ENCODE data around the gene SNX30. TPM values are rescaled to one million over a fixed set of nuclear protein-coding genes. Genes with fewer than 3 reads are reported as not detected.

The SNX30 gene
- total RNA-seq, 2 experiments from 2014 or later, result 13.5 to 19.8 TPM

- ChIA-PET CTCF (ENCODE audit: unreplicated experiment) (no interaction called here), POLR2A (interaction anchor here (0.6 kb wide), 1 partner anchor 235 kb away, joined by 6 read pairs; no protein-coding TSS in a partner anchor)
- Histone ChIP-seq H3K4me2 (ENCODE audit: low read length) (no peak overlapping the region), H3K4me3 (ENCODE audit: low read depth, low read length, poor library complexity, severe bottlenecking) (no peak overlapping the region), H3K79me2 (ENCODE audit: insufficient read depth, low read depth, low read length) (peaks cover 8% of the 10 kb centered on the region; the same call in 1 of the 2 replicates), H3K36me3 (ENCODE audit: insufficient read depth, low read length) (no peaks in the 10 kb centered on the region), H3K27ac (ENCODE audit: low read depth, low read length, poor library complexity, severe bottlenecking) (no peak overlapping the region), H2AFZ (ENCODE audit: low read length) (no peak overlapping the region), H4K20me1 (ENCODE audit: insufficient read depth, low read length) (no peaks in the 10 kb centered on the region; the same call in 1 of the 2 replicates), H3K9me3 (ENCODE audit: low read length) (no peaks in the 10 kb centered on the region), H3K4me1 (ENCODE audit: insufficient read depth, low read length, poor library complexity, severe bottlenecking) (peaks cover 35% of the 10 kb centered on the region), H3K9me2 (ENCODE audit: insufficient read depth, low read length) (no peaks in the 10 kb centered on the region)
- BruUV-seq (replicated peaks), result TSS peak; percentile 35
- TF ChIP-seq EZH2phosphoT487 (IDR thresholded peaks at IDR 0.05; ENCODE audit: borderline replicate concordance, low read depth, low read length), result no peak
- no peak for TF ChIP-seq CTCF (conservative IDR thresholded peaks at IDR 0.05; ENCODE audit: low read length)
- DNase-seq (ENCODE audit: low spot score), result no peak
- intact Hi-C loops (cut with micrococcal nuclease; ENCODE audit: unreplicated experiment), result loop anchor here (10.0 kb wide), 2 partner anchors 859 to 1269 kb away; partner anchors contain the start of genes ECPAS and UGCG
Observed at GRCh38 chr9:112753725-112754124, 3.2 kb downstream of the SNX30 start.

GRCh38 chr9:112754578-112754977, 4.0 kb downstream of the SNX30 start:
- no peak overlapping the region for H2AFZ ChIP-seq (ENCODE audit: low read length)
- no TSS peak for BruUV-seq (replicated peaks)
- POLR2A ChIA-PET, result no interaction called here

More at GRCh38 chr9:112754578-112754977, 4.0 kb downstream of the SNX30 start:
- CTCF ChIA-PET (ENCODE audit: unreplicated experiment), result no interaction called here
- Histone ChIP-seq H3K9me2 (ENCODE audit: insufficient read depth, low read length) (no peaks in the 10 kb centered on the region), H3K4me2 (ENCODE audit: low read length) (no peak overlapping the region), H4K20me1 (ENCODE audit: insufficient read depth, low read length) (no peaks in the 10 kb centered on the region; the same call in 1 of the 2 replicates), H3K4me1 (ENCODE audit: insufficient read depth, low read length, poor library complexity, severe bottlenecking) (peaks cover 30% of the 10 kb centered on the region), H3K27ac (ENCODE audit: low read depth, low read length, poor library complexity, severe bottlenecking) (no peak overlapping the region), H3K36me3 (ENCODE audit: insufficient read depth, low read length) (0 out of 2 replicates have a peak, but pooled peaks cover 3% of the 10 kb centered on the region), H3K79me2 (ENCODE audit: insufficient read depth, low read depth, low read length) (peaks cover 8% of the 10 kb centered on the region; the same call in 1 of the 2 replicates), H3K4me3 (ENCODE audit: low read depth, low read length, poor library complexity, severe bottlenecking) (no peak overlapping the region), H3K9me3 (ENCODE audit: low read length) (no peaks in the 10 kb centered on the region)
- DNase-seq (ENCODE audit: low spot score), result peak; percentile 31
- intact Hi-C loops (cut with micrococcal nuclease; ENCODE audit: unreplicated experiment), result loop anchor here (10.0 kb wide), 2 partner anchors 860 to 1270 kb away; partner anchors contain the start of genes ECPAS and UGCG
- no peak for TF ChIP-seq CTCF (conservative IDR thresholded peaks at IDR 0.05; ENCODE audit: low read length)
- TF ChIP-seq EZH2phosphoT487 (IDR thresholded peaks at IDR 0.05; ENCODE audit: borderline replicate concordance, low read depth, low read length), result no peak
